ENCODE data around the gene CEP57.

GRCh38 chr11:95821640-95822039, 31.3 kb downstream of the CEP57 start:
- TF ChIP-seq CTCF (conservative IDR thresholded peaks at IDR 0.05): no peak
- no peak for TF ChIP-seq ZFX (IDR thresholded peaks at IDR 0.05)
